HG02943 (cell line): Measurements from ENCODE around the gene USP34.

Source experiments
- ATAC-seq: cut with Tn5 transposase; IDR thresholded peaks from one replicate; pipeline ENCODE4 v1.9.1; 2021; ENCODE audit warnings: mild to moderate bottlenecking, low read depth, moderate library complexity; ENCODE audit not compliant: unreplicated experiment

USP34 gene

DNA sequence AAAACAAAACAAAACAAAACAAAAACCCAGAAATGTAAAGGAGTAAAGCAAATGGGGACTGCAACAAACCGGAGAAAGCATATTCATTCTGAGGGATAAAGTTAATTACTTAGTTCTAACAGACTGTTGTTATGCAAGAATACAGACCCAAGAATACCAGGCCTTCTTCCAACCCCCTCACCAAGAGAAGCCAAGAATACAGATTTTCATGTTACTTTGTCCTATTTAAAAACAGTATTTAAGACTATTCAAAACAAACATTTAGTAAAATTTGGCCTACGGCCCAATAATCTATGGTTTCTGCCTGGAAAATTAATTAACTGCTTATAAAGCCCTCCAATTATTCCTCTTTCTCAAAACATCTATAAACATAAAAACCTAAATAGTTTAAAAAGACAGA lies 91.4 kb downstream of the USP34 start:
- ATAC-seq = no peak

DNA sequence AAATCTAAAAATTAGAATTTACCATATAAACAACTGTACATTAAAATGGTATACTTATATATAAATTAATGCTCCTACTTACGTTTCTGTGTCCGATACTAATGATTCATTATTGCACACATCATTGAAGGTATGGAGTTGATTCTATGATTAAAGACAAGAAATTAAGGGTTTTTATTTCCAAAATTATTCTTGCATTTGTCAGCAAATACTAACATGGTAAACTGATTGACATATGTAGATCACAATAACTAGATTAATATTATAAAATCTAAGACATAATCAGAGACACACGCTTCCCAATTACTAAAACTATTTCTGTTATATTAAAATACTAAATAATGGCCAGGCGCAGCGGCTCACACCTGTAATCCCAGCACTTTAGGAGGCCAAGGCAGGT lies 92.6 kb downstream of the USP34 start:
- ATAC-seq = no peak

DNA sequence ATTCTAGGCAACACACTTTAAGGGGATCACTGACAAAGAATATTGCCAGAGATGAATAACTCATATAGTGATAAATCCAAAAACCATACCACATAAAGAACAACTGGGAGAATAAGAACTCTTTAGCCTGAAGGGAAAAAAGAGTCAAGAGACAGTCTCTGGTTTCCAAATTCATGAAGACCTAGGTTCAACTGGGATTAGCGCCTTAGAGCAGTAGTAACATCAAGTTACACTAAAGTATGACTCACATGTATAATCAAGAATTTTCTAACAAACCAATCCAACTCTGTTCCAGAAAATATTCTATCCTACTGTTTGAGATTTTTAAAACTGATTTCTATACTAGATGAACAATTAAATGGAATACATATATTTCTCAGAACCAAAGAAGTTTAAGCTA lies 93.8 kb downstream of the USP34 start:
- no peak for ATAC-seq

DNA sequence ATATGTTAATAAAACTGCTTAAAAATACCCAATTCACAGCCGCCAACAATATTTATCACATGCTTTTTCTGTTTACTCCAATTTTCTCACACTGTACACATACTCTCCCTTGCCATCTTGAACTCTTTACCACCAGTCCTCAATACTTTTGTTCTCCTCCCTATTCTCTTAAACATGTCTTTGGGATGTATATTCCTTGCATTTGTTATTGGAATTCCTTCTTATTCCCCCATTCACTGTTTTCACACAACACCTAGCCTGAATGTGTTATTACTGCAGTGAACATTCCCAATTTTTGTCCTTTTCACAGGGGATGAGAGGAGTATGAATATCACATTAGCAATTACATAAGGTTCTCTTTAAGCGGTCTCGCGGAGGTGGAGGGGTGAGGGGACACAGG lies 94.7 kb downstream of the USP34 start:
- no peak for ATAC-seq

DNA sequence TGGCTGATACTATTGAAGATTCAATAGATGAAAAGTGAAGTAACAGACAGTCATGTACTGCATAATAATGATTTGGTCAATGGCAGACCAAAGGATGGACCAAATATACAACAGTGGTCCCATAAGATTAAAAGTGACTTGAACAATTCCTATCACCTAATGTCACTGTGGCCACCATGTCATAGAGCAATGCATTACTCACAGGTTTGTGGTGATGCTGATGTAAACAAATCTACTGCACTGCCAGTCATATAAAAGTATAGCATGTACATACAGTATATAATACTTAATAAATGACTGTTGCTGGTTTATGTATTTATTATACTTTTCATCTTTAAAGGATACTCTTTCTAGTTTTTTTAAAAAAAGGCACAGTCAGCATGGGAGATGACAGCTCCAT lies 99.9 kb downstream of the USP34 start:
- no peak for ATAC-seq

DNA sequence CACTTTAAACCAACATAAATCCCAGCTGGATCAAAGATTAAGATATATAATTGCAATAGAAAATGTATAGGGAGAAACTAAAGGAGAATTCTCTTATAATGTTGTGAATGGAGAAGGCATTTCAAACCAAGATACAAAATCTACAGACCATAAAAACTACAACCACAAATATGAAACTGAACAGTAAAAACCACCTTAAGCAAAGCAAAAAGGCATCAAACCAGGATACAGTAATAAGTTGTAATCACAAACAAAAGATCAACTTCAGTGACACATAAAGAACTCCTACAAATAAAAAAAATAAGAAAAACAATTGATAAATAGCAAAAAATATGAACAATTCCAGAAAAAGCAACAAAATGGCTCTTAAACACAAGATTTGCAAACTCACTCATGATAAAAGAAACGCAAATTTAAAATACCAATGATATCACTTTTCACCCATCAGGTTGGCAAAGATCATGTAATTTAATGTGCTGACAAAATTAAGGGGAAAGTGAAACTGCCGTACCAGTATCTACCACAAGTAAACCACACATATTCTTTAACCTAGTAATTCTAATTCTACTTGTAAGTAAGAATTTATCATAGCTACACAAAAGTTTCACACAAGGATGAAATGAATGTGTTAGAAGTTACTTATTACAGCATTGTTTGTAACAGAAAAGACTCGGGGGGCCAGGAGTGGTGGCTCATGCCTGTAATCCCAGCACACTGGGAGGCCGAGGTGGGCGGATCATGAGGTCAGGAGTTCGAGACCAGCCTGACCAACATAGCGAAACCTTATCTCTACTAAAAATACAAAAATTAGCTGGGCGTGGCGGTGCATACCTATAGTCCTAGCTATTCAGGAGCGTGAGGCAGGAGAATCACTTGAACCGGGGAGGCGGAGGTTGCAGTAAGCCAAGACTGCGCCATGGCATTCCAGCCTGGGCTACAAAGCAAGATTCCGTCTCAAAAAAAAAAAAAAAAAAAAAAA lies 101.9 kb downstream of the USP34 start:
- ATAC-seq = no peak

DNA sequence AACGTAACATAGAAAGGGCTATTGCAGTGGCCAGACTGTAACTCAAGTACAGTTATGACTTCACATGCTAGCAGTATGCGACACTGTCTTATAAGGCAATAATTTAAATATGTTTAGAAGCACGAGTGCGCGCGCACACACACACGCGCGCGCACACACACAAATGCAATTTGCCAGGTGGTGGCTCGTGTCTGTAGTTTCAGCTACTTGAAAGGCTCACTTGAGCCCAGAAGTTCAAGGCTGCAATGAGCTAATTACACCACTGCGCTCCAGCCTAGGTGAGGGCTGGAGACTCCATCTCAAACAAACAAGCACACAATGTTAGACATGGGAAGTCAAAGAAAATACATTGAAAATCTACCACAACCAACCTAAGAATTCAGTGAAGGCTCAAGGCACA lies 103.7 kb downstream of the USP34 start:
- ATAC-seq = no peak

DNA sequence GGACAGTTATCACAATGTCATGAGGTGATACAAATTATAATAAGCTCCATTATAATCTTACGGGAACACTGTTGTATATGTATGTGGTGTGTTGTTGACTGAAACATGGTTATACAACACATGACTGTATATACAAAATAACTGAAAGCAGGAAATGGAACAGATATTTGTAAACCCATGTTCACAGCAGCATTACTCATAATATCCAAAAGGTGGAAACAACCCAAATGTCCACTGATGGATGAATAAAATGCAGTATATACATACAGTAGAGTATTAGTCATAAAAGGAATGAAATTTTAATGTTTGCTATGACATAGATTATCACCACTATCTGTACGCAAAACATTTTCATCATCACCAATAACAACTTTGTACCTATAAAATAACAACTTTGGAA lies 107.3 kb downstream of the USP34 start:
- ATAC-seq = no peak

DNA sequence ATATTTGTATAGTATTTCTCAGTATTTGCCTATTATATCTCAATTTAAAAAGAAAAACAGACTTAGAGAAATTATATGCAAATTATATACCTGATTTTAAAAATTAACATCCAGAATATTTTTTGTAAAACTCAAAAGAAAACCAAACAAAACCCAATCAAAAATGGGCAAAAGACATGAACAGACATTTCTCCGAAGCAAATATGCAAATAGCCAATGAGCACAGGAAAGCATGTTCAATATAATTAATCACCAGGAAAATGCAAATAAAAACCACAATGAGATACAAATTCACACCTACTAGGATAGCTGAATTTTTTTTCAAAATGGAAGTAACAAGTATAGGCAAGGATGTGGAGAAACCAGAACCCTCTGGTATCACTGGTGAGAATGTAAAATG lies 108.0 kb downstream of the USP34 start:
- ATAC-seq = no peak

DNA sequence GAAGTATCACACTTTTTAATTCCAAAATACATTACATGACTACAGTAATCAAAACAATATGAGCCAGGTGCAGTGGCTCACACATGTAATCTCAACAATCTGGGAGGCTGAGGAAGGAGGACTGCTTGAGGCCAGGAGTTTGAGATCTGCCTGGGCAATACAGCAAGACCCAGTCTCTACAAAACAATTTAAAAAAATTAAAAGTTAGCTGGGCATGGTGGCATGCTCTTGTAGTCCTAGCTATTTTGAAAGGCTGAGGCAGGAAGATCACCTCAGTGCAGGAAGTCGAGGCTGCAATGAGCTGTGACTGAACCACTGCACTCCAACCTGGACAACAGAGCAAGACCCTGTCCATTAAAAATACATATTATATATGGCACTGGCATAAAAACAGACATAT lies 109.8 kb downstream of the USP34 start:
- no peak for ATAC-seq

DNA sequence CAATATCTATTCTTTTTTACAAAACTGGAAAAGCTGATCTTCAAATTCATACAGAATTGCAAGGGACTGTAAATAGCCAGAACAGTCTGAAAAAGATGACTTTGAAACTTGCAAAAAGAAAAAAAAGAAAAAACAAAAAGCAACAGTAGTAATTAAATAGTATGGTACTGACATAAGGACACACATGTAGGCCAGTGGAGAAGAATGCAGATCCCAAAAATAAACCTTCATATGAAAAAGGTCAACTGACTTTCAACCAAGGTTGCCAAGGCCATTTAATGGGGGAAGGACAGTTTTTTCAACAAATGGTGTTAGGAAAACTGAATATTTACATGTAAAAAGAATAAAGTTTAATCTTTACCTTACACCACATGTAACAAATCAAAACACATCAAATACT lies 111.8 kb downstream of the USP34 start:
- no peak for ATAC-seq

DNA sequence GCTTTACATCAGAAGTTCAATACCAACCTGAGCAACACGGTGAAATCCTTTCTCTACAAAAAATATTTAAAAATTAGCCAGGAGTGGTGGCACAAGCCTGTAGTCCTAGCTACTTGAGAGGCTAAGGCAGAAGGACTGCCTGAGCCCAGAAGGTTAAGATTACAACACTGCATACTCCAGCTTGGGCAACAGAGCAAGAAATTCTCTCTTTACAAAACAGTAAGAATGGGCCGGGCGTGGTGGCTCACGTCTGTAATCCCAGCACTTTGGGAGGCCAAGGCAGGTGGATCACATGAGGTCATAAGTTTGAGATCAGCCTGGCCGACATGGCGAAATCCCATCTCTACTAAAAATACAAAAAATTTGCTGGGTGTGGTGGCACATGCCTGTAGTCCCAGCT lies 113.2 kb downstream of the USP34 start:
- no peak for ATAC-seq

DNA sequence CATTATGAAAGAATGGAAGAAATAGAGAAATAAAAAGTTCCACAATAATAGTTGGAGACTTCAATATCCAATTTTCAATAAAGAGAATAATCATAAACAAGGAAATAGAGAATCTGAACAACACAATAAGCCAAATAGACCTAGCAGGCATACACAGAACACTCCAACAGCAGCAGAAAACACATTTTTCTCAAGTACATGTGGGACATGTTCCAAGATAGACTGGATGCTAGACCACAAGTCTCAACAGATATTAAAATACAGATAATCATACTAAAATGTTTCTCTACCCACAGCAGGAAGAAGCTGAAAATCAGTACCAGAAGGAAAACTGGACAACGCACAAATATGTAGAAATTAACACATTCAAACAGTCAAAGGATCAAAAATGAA lies 113.9 kb downstream of the USP34 start:
- ATAC-seq = no peak

DNA sequence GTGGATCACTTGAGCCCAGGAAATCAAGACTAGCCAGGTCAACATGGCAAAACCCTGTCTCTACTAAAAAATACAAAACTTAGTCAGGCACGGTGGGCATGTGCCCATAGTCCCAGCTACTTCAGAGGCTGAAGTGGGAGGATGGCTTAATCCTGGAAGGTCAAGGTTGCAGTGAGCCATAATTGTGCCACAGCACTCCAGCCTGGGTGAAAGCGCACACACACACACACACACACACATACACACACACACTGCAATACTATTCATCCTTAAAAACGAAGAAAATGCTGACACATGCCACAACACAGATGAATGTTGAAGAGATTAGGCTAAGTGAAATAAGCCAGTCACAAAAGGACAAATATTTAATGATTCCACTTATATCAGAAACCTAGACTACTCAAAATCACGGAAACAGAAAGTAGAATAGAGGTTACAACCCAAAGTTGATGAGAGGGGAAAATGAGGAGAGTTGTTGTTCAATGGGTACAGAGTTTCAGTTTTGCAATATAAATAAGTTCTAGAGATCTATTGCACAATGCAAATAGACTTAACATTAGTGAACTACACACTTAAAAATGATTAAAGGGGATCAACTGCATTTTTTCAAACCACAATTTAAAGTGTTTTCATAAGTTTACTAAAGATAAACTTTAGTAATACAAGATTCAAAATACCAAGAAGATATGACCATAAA lies 114.5 kb downstream of the USP34 start:
- no peak for ATAC-seq

DNA sequence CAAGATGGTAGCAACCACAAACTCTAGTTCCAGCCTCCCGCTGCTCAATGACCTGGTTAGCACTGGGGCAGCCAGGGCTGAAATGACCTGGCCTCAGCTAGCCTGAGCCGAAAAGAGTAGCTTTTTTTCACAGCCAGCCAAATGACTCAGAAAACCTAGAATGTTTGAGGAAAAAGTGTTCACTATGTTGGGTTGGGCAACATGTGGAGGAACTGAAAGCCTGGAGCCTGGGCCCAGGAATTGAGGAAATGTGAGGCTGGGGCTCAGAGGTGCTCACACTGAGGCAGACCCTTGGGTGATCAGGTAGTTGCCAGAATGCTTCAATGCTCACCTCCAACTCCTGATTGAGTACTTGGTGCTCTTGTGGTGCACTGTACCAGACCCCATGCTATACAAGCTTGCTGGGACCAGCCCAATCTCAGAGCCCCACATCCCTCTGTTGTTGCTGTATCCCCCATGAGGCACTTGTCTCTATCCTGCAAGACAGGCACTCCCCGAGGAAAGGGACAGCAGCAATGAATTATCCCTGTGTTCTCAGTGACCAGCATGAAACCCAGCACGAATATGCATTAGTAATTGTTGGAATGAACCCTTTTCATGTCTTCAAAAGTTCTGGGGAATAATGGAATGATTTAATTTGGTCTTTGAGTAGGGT lies 116.2 kb downstream of the USP34 start:
- ATAC-seq = no peak

DNA sequence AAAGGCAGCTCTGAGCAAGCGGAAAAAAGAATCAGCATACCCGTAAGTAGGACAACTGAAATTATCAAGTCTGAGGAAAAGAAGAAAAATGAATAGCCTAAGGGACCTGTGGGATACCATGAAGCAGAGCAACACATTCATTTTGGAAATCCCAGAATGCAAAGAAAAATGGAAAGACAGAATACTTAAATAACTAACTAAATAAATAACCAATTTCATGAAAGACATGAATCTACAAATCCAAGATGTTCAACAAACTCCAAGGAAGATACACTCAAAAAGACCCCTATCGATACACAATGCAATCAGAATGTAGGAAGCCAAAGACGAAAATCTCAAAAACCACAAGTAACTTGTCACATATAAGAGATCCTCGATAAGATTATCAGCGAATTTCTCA lies 117.0 kb downstream of the USP34 start:
- ATAC-seq = no peak

DNA sequence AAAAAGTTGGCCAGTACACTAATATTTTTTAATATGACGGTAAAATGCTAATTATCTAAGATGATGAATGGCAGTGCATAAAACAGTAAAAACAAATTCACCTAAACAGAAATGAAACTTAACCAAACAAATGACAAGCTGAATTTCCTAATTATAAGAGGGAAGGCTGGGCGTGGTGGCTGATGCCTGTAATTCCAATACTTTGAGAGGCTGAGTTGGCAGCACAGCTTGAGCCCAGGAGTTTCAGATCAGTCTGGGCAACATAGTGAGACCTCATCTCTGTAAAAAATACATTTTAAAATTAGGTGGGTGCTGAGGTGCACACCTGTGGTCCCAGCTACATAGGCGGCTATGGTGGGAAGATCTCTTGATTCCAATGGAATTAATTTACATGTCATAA lies 120.1 kb downstream of the USP34 start:
- ATAC-seq = no peak

DNA sequence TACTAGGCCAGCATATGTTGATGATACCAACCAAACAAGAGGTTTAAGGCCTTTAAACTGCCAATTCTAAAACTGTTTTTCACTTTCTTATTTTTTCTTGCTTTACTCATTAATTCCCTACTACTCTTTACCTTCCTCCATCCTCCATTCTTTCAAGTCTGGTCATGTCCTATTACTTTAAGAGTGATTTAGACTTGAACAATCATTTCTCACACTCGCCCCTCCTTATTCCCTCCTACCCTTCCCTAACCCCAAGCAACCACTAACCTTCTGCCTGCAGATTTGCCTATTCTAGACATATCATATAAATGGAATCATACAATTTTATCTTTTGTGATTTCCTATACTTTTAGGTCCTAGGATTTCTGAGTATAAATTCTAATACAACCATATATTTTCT lies 127.7 kb downstream of the USP34 start:
- ATAC-seq = no peak

DNA sequence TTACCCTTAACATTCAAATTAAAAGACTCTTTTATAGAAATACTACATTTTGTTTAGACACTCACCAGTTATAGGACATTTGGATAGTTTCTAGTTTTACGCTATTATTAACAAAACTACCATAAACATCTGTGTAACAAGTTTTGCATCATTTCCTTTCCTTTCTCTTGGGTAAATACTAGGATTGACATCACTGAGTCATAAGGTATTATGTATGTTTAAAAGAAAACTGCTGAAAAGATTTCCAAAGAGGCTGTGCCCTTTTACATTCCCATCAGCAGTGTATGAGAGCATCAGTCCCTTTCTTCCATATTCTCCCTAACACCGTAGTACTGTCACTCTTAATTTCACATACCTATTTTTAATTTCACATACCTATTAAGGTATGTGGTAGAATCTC lies 130.6 kb downstream of the USP34 start:
- ATAC-seq = no peak

DNA sequence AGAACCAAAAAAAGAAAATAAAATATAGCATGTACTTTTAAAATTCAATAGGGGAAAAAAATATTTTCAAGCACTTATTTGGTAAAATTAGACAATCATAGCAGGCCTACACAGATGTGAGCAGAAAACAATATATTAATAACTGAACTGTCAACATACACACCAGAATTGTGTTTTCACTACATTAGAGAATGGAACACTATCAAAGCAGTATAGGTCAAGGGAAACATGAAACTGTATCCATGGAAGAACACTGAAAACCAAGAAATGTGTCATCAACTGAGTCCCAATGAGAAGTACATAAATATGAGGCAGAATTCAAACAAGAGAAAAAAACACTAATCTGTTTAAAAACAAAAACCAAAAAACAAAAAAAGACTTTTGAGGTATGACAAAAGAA lies 132.4 kb downstream of the USP34 start:
- ATAC-seq = no peak

DNA sequence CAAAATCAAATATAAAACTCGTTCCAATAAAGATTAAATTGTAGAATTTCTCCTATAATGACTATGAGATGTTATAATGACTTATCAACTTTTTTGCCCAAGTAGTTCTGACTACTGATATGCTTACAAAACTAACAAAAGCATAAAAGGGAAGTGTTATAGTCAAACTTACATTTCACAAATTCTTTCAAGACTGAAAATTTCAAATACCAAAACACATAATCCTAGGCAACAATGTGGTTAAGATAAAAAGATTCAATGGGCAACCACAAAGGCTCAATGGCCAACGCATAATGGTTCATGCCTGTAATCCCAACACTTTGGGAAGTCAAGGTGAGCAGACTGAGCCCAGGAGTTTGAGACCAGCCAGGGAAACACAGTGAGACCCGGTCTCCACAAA lies 135.7 kb downstream of the USP34 start:
- no peak for ATAC-seq
